GM10248 (cell line): ENCODE measurements around the gene CAPN10.
"Not testable (repeated sequence)": the region's sequence is repeated elsewhere in the genome, so short reads cannot be mapped to it uniquely, and the experiment has no call there.

ENCODE experiments used
- CTCF ChIA-PET: fragments of 300-600 bp; sonication (Branson Sonifier 250); formaldehyde crosslinking; extraction: SDS; loops from one replicate; lab custom pipeline; 2021; ENCODE audit warnings: antibody characterized with exemption; lab: Yijun Ruan, JAX
- POLR2A ChIA-PET: fragments of 350-650 bp; sonication (Branson Sonifier 250); formaldehyde crosslinking; extraction: SDS; loops from one replicate; lab custom pipeline; 2020; ENCODE audit warnings: antibody characterized with exemption; lab: Yijun Ruan, JAX
- DNase-seq: peaks from one replicate; pipeline ENCODE4 v3.0.0; 2012; ENCODE audit errors: extremely low spot score
- CTCF ChIP-seq: IDR thresholded peaks from 2 replicates; pipeline ENCODE4 v1.5.1; 2012; ENCODE audit warnings: mild to moderate bottlenecking, low read depth; ENCODE audit errors: extremely low read depth, missing control alignments, control extremely low read depth

The CAPN10 gene

GRCh38 chr2:240561325-240561971 is 25.1 kb upstream of the CAPN10 start:
- no peak for TF ChIP-seq CTCF
- ChIA-PET POLR2A (interaction anchor here (0.7 to 1.7 kb wide), 4 partner anchors 24 to 60 kb away, joined by 3 to 28 read pairs (median 5); partner anchors contain the start of gene CAPN10), CTCF (interaction anchor here (1.7 to 7.7 kb wide), 3 partner anchors 16 to 46 kb away, joined by 3 to 167 read pairs (median 86); partner anchors contain the start of gene CAPN10)
- DNase-seq, result no peak

- DNase-seq, POLR2A ChIA-PET: not testable (repeated sequence)
- CTCF ChIA-PET, result interaction anchor here (1.7 to 7.7 kb wide), 3 partner anchors 14 to 49 kb away, joined by 4 to 167 read pairs (median 86); partner anchors contain the start of gene CAPN10
Measured at GRCh38 chr2:240563231-240563630, 23.3 kb upstream of the CAPN10 start.

- DNase-seq, result no peak
- TF ChIP-seq CTCF, result no peak
- POLR2A ChIA-PET, result interaction anchor here (3.6 kb wide), 1 partner anchor 22 kb away, joined by 34 read pairs; the partner anchor contains the start of gene CAPN10
- CTCF ChIA-PET, result interaction anchor here (3.1 to 7.7 kb wide), 4 partner anchors 12 to 49 kb away, joined by 15 to 167 read pairs (median 56); partner anchors contain the start of gene CAPN10
Measured at GRCh38 chr2:240563951-240564560, 22.5 kb upstream of the CAPN10 start.

GRCh38 chr2:240564561-240565332 is 21.8 kb upstream of the CAPN10 start:
- ChIA-PET POLR2A (interaction anchor here (3.6 kb wide), 1 partner anchor 21 kb away, joined by 34 read pairs; the partner anchor contains the start of gene CAPN10), CTCF (interaction anchor here (1.0 to 7.7 kb wide), 8 partner anchors 13 to 270 kb away, joined by 3 to 167 read pairs (median 10); partner anchors contain the start of gene CAPN10)
- TF ChIP-seq CTCF, result peak; percentile 14
- no peak for DNase-seq

- no peak for TF ChIP-seq CTCF
- peak; percentile 69 for DNase-seq
- ChIA-PET POLR2A (interaction anchor here (0.6 to 3.6 kb wide), 3 partner anchors 14 to 1140 kb away, joined by 3 to 34 read pairs (median 4); partner anchors contain the start of gene CAPN10), CTCF (interaction anchor here (0.7 to 7.7 kb wide), 18 partner anchors 8 to 269 kb away, joined by 3 to 167 read pairs (median 5); partner anchors contain the start of genes ANKMY1 and CAPN10)
Measured at GRCh38 chr2:240565333-240566202, 21.0 kb upstream of the CAPN10 start.
